ENCODE results near the gene FANCC.
"Not testable (repeated sequence)": the region's sequence is repeated elsewhere in the genome, so short reads cannot be mapped to it uniquely, and the experiment has no call there.

Gene FANCC

GRCh38 chr9:95229230-95229915, 88.1 kb downstream of the FANCC start:
- no peak for DNase-seq (ENCODE audit: low read depth)

GRCh38 chr9:95226921-95227320, 90.6 kb downstream of the FANCC start:
- no peak for DNase-seq (ENCODE audit: low read depth)

DNA sequence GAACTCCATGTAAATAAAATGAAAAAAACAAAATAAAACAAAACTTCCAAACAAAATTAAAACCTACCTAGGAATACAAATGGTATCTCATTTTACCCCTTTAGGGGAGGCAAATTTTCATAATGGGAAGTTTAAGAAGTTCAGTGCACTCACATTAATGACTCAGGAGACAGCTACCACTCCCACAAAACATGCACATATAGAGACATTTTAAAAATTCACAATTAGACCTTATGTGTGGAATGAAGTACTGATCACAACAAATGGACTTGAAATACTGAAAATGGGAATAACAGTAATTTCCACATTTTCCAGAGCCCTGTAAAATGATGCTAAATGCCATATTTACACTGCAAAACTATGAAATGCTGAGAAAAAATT, 91.8 kb downstream of the FANCC start:
- no peak for DNase-seq (ENCODE audit: low read depth)

DNA sequence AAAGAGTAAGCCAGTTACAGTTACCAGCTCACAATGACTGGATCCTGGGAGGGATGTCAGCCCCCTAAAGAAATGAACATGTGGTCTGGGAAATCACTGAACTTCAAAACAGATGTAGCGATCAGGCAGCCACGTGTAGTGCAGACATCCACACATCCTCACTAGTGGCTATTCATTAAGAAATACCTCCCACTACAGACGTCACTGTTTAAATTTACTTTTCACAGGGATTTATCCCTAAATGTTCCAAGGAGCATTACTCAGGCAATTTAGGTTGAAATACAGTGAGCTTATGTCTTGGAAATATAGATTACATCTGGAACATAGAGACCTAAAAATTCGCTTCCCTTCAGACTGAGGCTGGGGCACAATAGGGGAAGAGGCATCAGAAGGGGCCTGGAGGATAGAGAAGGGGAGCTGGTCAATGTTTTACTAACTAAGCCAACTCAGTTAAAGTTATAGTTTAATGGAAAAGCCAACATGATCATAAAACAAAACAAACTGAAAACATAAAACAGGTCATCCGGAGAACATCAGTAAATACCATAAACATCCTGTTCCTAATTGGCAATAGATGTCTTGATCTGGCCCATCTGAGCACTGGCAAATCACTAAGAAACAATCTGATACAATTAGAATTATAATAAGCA, 92.3 kb downstream of the FANCC start:
- DNase-seq (ENCODE audit: low read depth), result no peak

DNA sequence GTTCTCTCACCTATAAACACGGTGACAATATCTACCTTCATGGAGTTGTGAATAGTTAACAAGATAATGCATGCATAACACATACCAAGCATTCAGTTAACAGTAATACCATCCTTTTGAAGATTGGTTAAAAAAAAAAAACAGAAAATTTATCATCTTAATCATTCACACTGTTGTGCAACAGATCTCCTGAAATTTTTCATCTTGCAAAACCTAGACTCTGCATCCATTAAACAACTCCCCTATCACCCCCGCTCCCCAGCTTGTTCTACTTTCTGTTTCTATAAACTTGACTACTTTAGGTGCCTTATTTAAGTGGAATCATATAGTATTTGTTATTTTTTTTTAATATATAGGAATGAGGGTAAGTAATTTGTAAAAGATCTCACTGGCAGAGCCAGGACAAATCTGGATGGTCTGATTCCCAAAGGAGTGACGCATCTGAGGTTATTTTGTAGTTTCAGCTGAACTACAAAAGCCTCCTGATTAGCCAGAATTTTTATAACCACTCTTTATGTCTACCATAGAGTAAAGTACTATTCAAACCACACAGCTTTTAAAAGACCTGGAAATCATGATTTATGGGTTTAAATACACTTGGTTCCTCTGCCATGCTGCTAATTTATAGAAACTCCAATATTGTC, 93.0 kb downstream of the FANCC start:
- DNase-seq (ENCODE audit: low read depth), result no peak

- DNase-seq (ENCODE audit: low read depth), result not testable (repeated sequence)
Observed at GRCh38 chr9:95220352-95220751, 97.2 kb downstream of the FANCC start.

- DNase-seq (ENCODE audit: low read depth), result no peak
Observed at GRCh38 chr9:95218773-95219172, 98.7 kb downstream of the FANCC start.

GRCh38 chr9:95217936-95218335, 99.6 kb downstream of the FANCC start:
- no peak for DNase-seq (ENCODE audit: low read depth)

DNA sequence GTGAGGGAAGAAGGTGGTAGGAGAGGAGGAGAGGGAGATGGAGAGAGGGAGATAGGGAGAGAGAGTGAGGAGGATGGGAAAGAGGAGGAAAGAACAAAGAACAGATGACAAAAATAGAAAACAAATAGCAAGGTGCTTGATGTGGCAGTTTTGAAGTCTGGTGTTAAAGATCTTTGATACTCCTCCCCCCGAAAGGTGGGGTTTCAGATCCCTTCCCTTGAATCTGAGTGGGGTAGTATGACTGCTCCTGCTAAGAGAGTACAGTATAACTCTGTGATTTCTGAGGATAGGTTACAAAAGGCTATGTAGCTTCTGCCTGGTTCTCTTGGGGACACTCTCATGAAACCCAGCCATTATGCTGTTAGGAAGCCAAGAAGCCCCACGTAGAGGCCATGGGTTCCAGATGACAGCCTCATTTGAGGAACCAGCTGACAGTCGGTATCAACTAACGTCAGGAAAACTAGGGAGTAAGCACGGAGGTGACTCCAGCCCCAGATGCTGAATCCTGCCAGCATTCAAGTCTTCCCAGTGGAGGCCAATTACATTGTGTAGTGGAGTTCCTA, 102.1 kb downstream of the FANCC start:
- DNase-seq (ENCODE audit: low read depth), result no peak

- no peak for DNase-seq (ENCODE audit: low read depth)
Observed at GRCh38 chr9:95213117-95213516, 104.4 kb downstream of the FANCC start.

GRCh38 chr9:95211028-95211427, 106.5 kb downstream of the FANCC start:
- DNase-seq (ENCODE audit: low read depth), result no peak

GRCh38 chr9:95207403-95207802, 110.1 kb downstream of the FANCC start:
- no peak for DNase-seq (ENCODE audit: low read depth)

DNA sequence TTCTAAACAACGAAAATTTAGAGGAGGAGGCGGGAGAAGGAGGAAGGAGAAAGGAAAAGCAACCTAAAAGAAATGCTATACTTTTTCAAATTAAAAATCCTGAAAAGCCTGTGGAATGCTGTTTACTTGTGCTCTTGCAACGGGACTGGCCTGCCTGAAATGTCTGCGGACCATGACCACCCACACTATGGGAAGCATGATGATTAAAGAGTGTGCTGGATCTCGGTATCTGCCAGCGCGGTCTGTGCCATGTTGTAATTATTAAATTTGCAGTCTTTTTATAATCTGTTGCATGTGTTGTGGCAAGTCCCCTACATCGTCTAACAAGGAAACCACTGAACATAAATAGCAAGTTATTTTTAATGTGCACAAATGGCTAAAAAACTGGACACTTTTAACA, 111.4 kb downstream of the FANCC start:
- no peak for DNase-seq (ENCODE audit: low read depth)

DNA sequence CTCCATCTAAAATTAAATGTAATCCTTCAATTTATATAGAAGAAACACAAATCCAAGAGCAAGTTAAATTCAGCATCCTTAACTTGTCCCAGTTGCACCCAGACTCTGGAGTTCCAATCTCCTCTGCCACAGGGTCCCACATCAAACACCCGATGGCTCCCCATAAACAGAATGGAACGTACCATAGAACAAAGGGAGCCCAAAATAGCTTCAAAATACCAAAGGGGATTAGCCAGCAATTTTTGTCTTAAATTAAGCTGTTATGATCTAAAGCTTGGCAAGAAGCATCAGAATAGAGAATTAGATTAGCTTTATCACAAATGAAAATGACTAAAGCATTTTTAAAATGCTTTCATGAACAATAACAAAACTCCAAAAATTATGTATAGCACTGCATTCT, 112.8 kb downstream of the FANCC start:
- DNase-seq (ENCODE audit: low read depth), result no peak

- DNase-seq (ENCODE audit: low read depth), result no peak
Observed at GRCh38 chr9:95204310-95204709, 113.2 kb downstream of the FANCC start.

DNA sequence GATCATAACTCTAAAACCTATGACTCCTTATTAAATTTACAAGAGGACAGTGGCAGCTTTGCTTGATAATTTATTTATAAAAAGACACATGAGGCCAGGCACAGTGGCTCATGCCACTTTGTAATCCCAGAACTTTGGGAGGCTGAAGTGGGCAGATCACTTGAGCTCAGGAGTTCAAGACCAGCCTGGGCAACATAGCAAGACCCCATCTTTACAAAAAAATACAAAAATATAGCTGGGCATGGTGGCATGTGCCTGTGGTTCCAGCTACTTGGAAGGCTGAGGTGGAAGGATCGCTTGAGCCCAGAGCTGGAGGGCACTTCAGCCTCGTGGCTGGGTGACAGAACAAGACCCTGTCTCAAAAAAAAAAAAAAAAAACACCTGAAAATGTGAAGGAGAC, 114.5 kb downstream of the FANCC start:
- not testable (repeated sequence) for DNase-seq (ENCODE audit: low read depth)

DNA sequence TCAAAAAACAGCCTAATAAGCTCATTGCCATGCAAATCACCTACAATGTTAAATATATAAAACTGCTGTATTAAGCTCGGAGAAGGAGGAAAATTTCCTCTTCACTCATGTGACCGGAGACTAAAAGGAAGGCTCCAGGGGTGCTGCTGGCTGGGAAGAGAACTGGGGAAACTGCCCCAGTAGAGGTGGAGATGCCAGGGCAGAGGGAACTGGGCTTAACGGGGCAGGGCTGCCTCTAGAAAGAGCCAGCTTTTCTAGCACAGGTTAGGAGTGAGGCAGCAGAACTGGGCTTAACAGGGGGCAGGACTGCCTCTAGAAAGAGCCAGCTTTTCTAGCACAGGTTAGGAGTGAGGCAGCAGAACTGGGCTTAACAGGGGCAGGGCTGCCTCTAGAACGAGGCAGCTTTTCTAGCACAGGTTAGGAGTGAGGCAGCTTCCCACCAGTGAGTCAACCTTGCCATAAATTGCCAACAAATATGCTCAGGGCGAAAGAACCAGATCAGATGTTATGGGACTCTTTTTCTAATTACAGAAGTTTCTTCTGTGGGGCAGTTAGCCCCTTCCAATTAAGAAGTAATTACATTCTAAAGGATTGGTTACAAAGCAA, 115.3 kb downstream of the FANCC start:
- DNase-seq (ENCODE audit: low read depth), result no peak

DNA sequence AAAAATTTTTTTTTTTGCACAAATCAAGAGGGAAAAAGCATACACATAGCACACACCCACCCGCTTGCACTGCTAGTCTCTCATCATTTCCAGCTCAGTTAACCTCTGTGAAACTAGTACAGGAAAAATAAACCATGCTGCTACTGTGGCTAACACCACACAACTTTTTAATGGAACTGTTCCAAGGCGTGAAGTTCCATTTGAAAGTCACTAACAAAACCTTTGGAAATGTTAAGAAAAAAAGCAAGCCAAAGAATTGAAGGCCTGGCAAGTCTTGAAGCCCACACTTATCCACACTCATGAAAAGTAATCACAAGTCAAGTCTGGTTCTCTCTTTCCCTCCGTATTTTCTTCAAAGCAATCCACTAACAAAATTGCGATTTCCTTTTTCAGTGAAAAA, 116.3 kb downstream of the FANCC start:
- no peak for DNase-seq (ENCODE audit: low read depth)

DNA sequence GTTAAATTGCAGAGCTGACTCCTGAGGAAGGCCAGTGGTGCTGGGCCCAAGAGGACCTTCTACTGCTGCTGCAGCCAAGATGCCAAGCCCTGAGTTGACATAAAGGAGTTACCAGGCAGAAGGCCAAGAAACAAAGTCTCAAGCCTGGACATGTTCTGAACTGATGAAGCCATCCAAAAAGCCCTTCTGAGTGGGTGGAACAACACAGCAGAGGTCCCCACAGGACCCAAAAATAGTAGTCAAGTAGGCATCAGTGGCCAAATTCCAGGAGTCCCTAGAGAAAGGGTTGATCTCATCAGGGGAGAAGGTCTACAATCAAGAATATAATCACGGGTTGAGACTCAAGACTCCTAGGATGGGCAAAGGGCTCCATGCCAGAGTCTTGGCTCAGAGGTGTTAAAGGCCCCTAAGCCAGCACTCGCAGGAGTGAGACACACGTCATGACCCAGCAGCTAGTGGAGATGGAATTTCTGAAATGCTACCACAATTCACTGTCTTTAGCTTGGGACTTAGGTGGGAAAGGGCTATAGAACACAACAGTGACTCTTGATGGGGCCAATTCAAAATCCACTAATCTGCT, 119.7 kb downstream of the FANCC start:
- DNase-seq (ENCODE audit: low read depth), result peak; percentile 59

- no peak for DNase-seq (ENCODE audit: low read depth)
Observed at GRCh38 chr9:95193480-95193879, 124.0 kb downstream of the FANCC start.

- no peak for DNase-seq (ENCODE audit: low read depth)
Observed at GRCh38 chr9:95193067-95193466, 124.4 kb downstream of the FANCC start.

DNA sequence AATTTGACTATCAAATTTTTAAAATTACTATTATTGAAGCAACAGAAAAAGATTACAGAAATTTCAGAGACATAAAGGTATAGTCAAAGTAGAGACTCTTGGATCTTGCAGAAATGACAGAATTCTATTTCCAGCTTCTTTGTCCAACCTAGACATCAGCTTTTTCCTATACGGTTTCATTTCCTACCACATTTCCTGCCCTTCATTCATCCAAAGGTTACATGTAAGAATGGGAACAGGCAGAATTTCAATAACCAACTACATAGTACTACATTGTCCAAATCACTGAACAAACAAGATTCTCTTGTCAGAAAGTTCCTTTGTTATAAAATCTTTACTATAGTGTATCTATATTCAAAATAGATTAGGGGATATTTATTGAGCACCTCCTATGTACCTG, 124.9 kb downstream of the FANCC start:
- DNase-seq (ENCODE audit: low read depth), result no peak

Measured in HS-27A (cell line).